Measurements from ENCODE around the gene DPEP2.

The DPEP2 gene

DNA sequence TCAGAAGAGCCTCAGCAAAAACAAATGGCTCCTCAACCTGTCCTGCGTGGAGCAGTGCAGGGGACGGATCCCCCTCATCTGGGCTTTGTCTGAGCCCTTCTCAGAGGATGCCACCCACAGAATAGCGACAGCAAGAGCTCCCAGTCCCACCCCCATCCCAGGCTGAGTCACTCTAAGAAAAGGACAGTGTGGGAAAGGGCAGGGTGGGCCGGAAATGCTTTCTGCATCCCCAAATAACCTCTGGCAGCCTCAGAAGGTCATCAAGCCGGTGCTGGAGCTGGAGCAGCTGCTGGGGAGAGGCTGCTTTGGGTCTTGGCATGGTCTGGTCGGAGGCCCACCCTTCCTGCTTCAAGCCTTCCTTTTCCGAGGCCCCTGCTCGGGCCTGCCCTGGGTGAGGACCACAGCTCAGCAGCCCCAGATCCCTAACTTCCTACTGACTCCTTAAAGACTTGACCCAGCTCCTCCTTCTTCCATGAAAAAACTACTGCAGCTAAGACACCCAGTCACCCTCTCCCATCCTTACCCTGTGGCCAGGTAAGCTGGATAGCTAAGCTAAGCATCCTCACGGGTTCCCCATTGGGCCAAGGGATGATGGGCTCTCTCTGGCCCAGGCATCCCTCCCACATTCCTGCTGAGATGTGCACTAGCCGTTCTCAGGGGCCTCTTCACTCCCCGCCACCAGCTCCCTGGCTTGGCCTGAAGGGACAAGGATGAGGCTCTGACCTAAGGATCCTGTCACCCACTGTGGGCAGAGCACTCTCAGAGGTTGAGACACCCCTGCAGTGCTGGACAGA is 39.6 kb downstream of the DPEP2 start:
- no peak for DNase-seq (ENCODE audit: low read depth in 2 of 2, low spot score in 1 of 2)

DNA sequence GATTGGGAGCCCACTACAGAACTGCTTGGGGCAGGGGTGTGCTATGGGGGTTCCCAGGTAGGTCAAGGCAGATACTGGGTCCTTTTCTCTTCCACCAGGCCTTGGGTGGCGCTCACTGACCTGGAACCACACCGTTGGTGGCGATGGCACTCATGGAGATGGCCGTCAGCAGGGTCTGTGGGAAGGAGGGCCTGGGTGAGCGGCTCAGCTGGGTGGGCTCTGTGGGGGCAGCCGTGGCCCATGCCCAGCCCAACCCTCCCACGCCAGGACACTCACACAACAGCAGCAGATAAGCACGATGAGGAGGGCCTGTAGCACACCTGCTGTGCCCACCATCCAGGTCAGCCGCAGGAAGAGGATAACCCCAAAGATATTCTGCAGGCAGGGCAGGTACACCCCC is 41.7 kb downstream of the DPEP2 start:
- DNase-seq (ENCODE audit: low read depth in 2 of 2, low spot score in 1 of 2), result no peak

DNA sequence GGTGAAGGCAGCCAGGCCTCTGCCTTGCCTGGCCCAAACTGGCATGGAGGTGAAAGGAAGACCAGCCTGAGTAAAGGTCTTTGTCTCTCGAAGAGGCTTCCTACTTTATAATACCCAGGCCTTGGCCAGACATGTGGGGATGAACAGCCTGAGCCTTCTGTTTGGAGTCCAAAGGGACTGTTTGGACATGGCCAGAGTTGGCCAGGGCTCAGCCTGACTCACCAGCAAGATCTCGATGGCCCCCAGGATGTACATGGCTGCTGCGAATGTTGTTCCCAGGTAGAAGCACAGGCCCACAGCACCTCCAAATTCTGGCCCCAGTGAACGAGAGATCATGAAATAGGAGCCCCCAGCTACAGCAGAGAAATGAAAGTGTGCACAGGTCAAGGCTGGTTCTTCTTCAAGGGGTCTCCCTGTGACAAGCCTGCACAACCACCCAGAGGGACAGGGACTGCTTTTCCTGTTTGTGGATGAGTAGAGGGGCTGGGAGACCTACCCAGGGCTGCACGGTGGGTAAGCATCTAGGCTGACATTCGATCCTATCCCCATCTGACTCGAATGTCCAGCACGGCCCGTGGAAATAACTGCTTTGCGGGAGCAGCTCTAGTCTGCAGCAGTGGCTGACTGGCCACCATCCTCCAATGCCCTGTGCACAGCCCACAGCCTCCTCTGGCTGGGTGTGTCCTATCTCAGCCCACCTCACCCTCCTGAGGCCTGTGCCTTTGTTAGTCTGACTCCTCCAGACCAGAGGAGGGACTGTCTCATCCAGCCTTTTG is 44.7 kb downstream of the DPEP2 start:
- no peak for DNase-seq (ENCODE audit: low read depth in 2 of 2, low spot score in 1 of 2)

DNA sequence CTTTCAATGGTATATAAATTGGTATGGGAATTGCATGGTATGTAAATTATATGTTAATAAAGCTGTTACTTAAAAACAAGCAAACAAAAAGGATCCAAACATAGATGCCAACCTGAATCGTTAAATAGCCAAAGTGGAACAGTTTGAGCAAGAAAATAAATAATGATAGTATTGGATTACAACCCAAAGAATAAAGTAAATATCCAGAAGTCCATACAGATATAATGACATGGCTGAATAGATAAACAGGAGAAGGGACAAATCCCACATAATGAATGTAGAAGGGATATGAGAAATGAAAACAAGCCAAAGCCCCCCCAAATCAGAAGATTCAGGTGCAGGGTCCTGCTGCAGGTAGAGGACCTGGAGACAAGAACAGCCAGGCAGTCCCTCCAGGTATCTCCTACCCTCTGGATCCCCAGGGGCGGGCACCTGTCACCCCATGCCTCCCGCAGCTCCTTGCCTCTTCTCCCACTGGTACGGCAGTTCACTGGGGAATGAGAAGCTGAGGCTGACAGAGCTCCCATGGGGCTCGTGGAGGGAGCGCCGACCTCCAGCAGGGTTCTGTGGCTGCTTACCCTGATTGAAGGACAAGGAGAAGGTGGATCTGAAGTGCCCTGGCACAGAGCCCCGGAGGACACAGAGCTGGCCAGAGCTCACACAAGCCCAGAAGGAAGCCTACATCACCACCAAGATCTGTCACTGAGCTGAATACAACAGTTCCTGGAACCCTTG is 45.5 kb downstream of the DPEP2 start:
- DNase-seq (ENCODE audit: low read depth in 2 of 2, low spot score in 1 of 2), result no peak

- DNase-seq (ENCODE audit: low read depth in 2 of 2, low spot score in 1 of 2), result no peak
Observed at GRCh38 chr16:67951485-67951884, 47.8 kb downstream of the DPEP2 start.

DNA sequence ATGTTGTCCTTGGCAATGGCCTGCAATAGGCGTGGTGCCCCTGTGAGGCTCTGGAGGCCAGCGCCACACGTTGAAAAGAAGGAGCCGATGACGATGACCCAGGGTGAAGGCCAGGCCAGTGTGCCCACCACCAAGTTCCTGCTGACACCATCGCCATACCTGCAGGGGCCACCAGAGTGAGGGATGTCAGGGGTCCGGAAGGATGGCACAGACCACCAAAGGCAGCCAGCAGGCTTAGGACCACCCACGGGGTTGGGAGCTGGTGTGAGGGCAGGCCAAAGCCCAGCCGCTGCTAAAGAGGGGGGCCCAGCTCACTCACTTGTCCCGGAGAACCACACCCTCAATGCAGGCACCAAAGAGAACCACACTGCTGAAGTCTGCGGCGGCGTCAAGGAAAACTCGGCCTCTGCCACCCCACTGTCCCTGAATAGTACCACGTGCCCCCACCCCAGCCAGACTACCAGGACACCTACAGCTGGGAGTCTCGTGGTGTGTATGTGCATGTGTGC is 48.9 kb downstream of the DPEP2 start:
- DNase-seq (ENCODE audit: low read depth in 2 of 2, low spot score in 1 of 2), result no peak

DNA sequence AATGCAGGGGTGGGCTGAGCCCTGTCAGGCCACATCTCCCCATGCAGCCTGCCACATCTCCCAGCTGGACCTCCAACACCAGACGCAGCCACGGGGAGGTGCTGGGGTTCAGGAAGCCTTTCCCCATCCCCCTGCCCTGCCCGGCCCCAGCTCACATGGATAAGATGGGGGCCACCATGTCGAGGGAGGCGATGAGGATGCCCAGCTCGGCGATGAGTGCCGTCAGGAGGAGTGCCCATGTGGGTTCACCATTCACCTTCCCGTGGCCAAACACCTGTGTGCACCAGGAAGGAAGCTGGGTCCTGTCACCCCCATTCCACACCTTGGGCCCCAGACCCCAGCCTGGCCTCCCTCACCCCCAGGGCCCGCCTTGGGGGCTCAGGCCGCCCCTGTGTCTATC is 49.6 kb downstream of the DPEP2 start:
- DNase-seq (ENCODE audit: low read depth in 2 of 2, low spot score in 1 of 2), result no peak

- no peak for DNase-seq (ENCODE audit: low read depth in 2 of 2, low spot score in 1 of 2)
Observed at GRCh38 chr16:67948015-67948414, 51.3 kb downstream of the DPEP2 start.

DNA sequence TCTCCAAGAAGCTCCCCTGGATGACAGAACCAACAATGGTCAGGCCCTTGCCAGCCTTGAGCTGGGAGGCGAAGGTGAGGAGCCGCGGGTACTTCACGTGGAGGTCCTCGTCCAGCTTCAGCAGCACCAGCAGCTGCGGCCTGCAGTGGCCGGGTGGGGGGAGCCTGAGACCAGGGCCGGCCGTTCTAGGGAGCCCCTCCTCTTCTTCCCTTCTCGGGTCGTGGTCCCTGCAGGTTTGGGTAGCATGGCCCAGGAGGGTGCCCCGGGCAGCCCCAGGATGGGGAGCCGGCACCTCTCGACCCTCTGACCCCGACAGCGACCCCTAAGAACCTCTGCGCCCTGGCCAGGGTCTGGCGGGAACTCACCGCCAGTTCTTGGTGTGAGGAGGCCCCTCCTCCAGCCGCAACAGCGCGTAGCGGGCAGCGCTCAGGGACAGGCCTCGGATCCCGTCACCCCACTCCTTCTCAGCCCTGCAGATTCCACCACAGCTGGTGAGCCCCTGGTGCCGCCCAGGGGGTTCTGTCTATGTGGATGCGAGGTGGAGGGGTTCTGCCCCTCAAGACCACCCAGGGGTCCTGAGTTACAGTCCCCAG is 52.2 kb downstream of the DPEP2 start:
- no peak for DNase-seq (ENCODE audit: low read depth in 2 of 2, low spot score in 1 of 2)

GRCh38 chr16:67946128-67946569 is 53.1 kb downstream of the DPEP2 start:
- DNase-seq (ENCODE audit: low read depth in 2 of 2, low spot score in 1 of 2), result no peak

- DNase-seq (ENCODE audit: low read depth in 2 of 2, low spot score in 1 of 2), result no peak
Observed at GRCh38 chr16:67945392-67945933, 53.8 kb downstream of the DPEP2 start.

DNA sequence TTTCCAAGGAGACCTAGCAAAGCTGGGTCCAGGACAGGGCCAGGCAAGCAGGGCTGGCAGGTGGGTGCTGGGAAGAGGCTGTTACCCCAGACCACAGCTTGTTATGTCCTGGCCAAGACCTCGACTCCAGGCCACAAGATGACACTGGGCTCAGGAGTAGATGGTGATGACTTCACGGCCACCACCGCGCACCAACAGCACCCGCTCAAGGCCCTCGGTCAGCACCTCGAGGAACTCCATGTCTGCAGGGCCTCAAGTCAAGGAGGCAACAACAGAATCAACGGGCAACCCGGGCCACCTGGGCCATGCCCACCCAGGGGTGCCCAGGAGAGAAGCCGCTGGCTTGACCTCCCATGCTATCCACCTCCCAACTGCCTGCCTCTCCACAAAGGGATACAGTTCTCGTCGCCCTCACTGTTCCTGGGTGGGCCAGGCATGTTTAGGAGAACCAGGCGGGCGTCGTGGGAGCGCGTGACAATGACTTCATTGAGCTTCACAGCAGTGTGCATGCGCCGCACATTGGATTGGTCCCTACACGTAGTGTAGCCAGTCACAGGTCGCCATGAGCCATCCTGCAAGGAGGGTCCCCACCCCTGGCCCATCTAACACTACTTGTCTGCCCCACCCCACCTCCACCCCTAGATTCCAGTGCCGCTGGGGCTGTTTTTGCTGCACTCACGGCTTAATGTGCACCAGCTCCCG is 54.4 kb downstream of the DPEP2 start:
- DNase-seq (ENCODE audit: low read depth in 2 of 2, low spot score in 1 of 2), result no peak

DNA sequence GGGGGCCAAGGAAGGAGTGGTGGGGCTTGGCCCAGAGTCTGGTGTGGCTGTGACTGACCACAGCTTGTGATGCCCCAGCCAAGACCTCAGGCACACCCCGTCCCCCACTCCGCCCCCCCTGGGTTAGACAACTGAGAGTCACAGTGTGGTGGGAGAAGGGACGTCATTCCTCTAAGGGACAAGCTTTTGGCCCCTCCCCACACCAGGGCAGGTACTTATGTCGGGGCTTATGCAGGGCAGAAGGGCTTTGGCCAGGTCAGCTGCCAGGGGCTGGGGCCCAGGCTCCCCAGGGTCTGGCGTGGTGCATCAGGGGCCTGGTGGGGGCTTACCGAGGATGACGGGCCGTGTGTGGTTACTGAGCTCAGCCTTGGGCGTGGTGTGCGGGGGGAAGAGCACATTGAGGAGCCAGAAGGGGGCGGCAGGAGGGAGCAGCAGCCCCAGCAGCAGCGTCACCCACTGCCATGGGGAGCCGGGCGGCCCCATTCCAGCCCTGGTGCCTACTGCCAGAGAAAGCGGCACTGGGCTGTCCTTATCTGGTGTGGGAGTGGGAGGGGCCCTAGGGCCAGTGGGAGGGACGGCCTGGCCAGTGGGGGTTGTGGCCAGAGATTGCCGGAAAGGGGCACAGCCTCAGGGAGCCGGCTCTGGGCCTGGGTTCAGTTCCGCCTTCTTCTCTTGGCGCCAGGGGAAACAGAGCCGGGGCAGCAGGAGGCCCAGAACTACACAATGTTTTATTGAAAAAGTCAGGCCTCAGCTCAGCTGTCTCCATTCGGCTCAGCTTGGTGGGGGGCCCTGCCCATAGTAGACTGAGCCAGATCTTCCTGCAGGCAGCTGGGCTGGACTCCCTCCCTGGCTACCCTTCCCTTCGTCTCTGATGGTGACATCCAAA is 55.4 kb downstream of the DPEP2 start, which contains the start of gene LCAT:
Gene LCAT, minus strand, starts transcription at position 502 of the 886 bp plus-strand sequence. Its CDS starts 19 bp downstream, at position 483.
- DNase-seq (ENCODE audit: low read depth in 2 of 2, low spot score in 1 of 2), result no peak

DNA sequence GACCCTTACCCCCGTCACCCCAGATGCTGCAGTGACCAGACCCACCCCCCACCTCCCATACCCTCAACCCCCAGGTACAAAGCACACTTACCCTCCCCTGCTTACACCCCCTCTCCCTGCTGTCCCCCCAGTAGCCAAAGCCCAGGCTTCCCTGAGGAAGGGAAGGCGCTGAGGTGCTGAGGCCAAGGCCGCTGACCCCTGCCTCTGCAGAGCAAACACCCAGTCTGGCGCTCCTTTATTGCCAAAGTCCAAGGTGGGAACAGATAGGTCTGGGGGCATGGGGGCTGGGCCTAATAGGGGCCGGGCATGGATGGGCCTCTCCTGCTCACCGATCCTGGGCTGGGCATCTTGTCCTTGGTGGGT is 56.0 kb downstream of the DPEP2 start:
- DNase-seq (ENCODE audit: low read depth in 2 of 2, low spot score in 1 of 2), result no peak

DNA sequence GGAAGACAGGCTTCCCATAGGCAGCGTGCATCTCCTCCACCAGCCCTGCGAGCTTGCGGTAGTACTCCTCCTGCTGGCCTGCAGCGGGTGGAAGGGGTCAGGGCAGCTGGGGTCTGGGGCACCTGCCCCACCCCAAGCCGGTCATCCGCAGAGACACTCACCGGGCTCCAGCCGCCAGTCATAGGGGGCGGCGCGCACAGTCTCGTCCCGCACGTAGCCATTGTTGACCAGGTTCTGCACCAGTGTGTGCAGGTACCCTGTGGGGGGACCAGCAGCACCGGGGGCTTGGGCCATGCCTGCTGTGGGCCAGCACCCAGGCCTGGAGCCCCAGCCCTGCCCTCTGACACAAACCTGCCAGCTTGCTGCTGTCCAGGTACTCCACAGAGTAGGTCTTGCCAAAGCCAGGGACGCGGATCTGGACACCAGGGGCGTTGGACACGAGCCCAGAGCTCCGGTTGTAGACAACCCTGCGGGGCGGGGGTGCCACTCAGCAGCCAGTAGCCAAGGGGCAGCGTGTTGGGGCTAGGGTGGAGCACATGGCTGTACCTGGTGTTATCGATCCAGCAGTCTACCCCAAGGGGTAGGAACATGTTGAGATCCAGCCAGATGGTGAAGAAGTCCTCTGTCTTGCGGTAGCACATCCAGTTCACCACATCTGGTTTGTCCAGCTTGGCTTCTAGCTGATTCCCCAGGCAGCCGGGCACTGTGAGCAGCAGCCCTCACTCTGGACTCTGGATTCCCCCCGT is 56.6 kb downstream of the DPEP2 start:
- DNase-seq (ENCODE audit: low read depth in 2 of 2, low spot score in 1 of 2), result no peak

DNA sequence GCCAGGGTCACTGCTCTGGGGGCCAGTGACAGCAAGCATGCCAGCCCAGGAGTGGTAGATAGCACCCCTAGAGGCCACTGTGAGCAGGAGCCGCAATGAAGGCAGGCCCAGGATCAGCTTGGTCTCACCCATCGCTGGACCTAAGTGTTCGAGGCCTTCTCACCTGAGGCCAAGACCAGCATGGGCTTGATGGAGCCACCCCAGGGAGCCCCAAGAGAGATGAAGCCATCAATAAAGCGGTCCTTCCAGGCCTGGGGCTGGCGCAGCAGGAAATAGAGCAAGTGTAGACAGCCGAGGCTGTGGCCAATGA is 57.1 kb downstream of the DPEP2 start:
- no peak for DNase-seq (ENCODE audit: low read depth in 2 of 2, low spot score in 1 of 2)

- no peak for DNase-seq (ENCODE audit: low read depth in 2 of 2, low spot score in 1 of 2)
Observed at GRCh38 chr16:67941469-67942199, 57.6 kb downstream of the DPEP2 start.

- no peak for DNase-seq (ENCODE audit: low read depth in 2 of 2, low spot score in 1 of 2)
Observed at GRCh38 chr16:67940446-67941089, 58.7 kb downstream of the DPEP2 start.
